GM19035 (cell line): ENCODE data around the gene UBTD2.
"Not testable (repeated sequence)": the region's sequence is repeated elsewhere in the genome, so short reads cannot be mapped to it uniquely, and the experiment has no call there.

Experiments used
- ATAC-seq: cut with Tn5 transposase; IDR thresholded peaks from one replicate; pipeline ENCODE4 v1.9.1; 2021; ENCODE audit not compliant: unreplicated experiment

The UBTD2 gene

GRCh38 chr5:172283020-172283861 is at the start of gene UBTD2:
UBTD2 (minus strand) TSS chr5:172283764; CDS start chr5:172283665, 99 bp downstream.
- ATAC-seq = peak; percentile 88

GRCh38 chr5:172326901-172327300 is 43.3 kb upstream of the UBTD2 start:
- ATAC-seq = not testable (repeated sequence)

GRCh38 chr5:172325452-172325851 is 41.9 kb upstream of the UBTD2 start:
- no peak for ATAC-seq

- ATAC-seq = peak; percentile 64
Measured at GRCh38 chr5:172322028-172322965, 38.7 kb upstream of the UBTD2 start.

- no peak for ATAC-seq
Measured at GRCh38 chr5:172321593-172321992, 38.0 kb upstream of the UBTD2 start.

- ATAC-seq = no peak
Measured at GRCh38 chr5:172319708-172320441, 36.3 kb upstream of the UBTD2 start.

GRCh38 chr5:172315587-172316493 is 32.3 kb upstream of the UBTD2 start:
- peak; percentile 55 for ATAC-seq

GRCh38 chr5:172313915-172314314 is 30.4 kb upstream of the UBTD2 start:
- ATAC-seq = no peak

- no peak for ATAC-seq
Measured at GRCh38 chr5:172312286-172312685, 28.7 kb upstream of the UBTD2 start.

- ATAC-seq = no peak
Measured at GRCh38 chr5:172311605-172312004, 28.0 kb upstream of the UBTD2 start.

GRCh38 chr5:172311026-172311425 is 27.5 kb upstream of the UBTD2 start:
- ATAC-seq = no peak

GRCh38 chr5:172305380-172305779 is 21.8 kb upstream of the UBTD2 start:
- no peak for ATAC-seq

- no peak for ATAC-seq
Measured at GRCh38 chr5:172303572-172304335, 20.2 kb upstream of the UBTD2 start.

- no peak for ATAC-seq
Measured at GRCh38 chr5:172303162-172303561, 19.6 kb upstream of the UBTD2 start.

- no peak for ATAC-seq
Measured at GRCh38 chr5:172302047-172302710, 18.6 kb upstream of the UBTD2 start.

GRCh38 chr5:172299916-172300439 is 16.4 kb upstream of the UBTD2 start:
- ATAC-seq = no peak

- ATAC-seq = no peak
Measured at GRCh38 chr5:172294831-172295230, 11.3 kb upstream of the UBTD2 start.

- ATAC-seq = no peak
Measured at GRCh38 chr5:172293745-172294342, 10.3 kb upstream of the UBTD2 start.
